K562 (cell line): ENCODE data around the gene GADL1. TPM values are rescaled to one million over a fixed set of nuclear protein-coding genes. Genes with fewer than 3 reads are reported as not detected.

Experiments used
- ATAC-seq: fragments of 200-7000 bp; cut with Tn5 transposase; 3 replicates; pipeline ENCODE4 v1.9.1; 2020; ENCODE audit warnings: moderate library complexity
- BruUV-seq: library from RNA; stranded (reverse); fragments of 400-500 nt; replicated peaks from 2 replicates; lab custom pipeline; 2021; lab: Mats Ljungman, UMichigan
- CTCF ChIA-PET: fragments of 300-600 bp; formaldehyde crosslinking; extraction: SDS; loops from one replicate; lab custom pipeline; 2021; ENCODE audit warnings: low intra/inter-chr PET ratio; lab: Yijun Ruan, JAX
- POLR2A ChIA-PET: fragments of 300-600, 350-650 bp; sonication (Branson Sonifier 250); formaldehyde crosslinking; extraction: SDS; loops from one replicate; lab custom pipeline; 2021; ENCODE audit warnings: antibody characterized with exemption, inconsistent platforms; lab: Yijun Ruan, JAX
- DNase-seq, 4 experiments: peaks; one replicate each; pipeline versions ENCODE4 v3.0.0 to v3.0.0-alpha.2; 2011 to 2018; ENCODE audit warnings: low spot score in 3 of 4, mixed read lengths in 3 of 4; ENCODE audit errors: extremely low read depth in 1 of 4
- FAIRE-seq: peaks from 2 replicates; lab custom pipeline; 2011; peaks lifted over from hg19 to GRCh38; lab: Jason Lieb, UNC
- H2AFZ ChIP-seq: 2 replicates; pipeline ENCODE4 v1.6.0; 2011; ENCODE audit warnings: low read depth, low read length, control low read depth, inconsistent platforms
- H3K27ac ChIP-seq: fragments of 200-600 bp; 3 replicates; pipeline ENCODE4 v1.8.0; 2011; ENCODE audit warnings: low read depth, mild to moderate bottlenecking, control low read depth, inconsistent platforms, low read length, moderate library complexity, mixed read lengths; ENCODE audit errors: extremely low read depth
- H3K27me3 ChIP-seq, 2 experiments: fragments of 300-600 bp in 1 of 2; 2 replicates in 1 of 2; 3 replicates in 1 of 2; pipeline versions ENCODE4 v1.6.0 to v1.8.0; 2011; ENCODE audit warnings: inconsistent platforms in 2 of 2, low read length in 2 of 2, mild to moderate bottlenecking in 1 of 2, mixed read lengths in 1 of 2, moderate library complexity in 1 of 2; ENCODE audit not compliant: control insufficient read depth in 2 of 2, insufficient read depth in 2 of 2
- H3K36me3 ChIP-seq: fragments of 300-600 bp; 3 replicates; pipeline ENCODE4 v1.8.0; 2011; ENCODE audit warnings: mild to moderate bottlenecking, low read length, inconsistent platforms; ENCODE audit not compliant: control insufficient read depth, insufficient read depth
- H3K4me1 ChIP-seq, 2 experiments: fragments of 200-600 bp in 1 of 2; replicated peaks in 1 of 2; 2 replicates in 1 of 2; 3 replicates in 1 of 2; pipeline versions ENCODE4 v1.5.1 to v1.8.0; 2011; ENCODE audit warnings: inconsistent platforms in 2 of 2, low read length in 2 of 2, mild to moderate bottlenecking in 1 of 2, mixed read lengths in 1 of 2, moderate library complexity in 1 of 2; ENCODE audit not compliant: control insufficient read depth in 2 of 2, insufficient read depth in 2 of 2
- H3K4me2 ChIP-seq: 2 replicates; pipeline ENCODE4 v1.6.1; 2011; ENCODE audit warnings: low read length, control low read depth, inconsistent platforms, mixed read lengths; ENCODE audit not compliant: insufficient read depth
- H3K4me3 ChIP-seq: fragments of 200-600 bp; sonication (generic), shearing (Covaris generic); 2 replicates; pipeline ENCODE4 v1.5.1; 2016; ENCODE audit warnings: control low read depth, inconsistent platforms
- H3K79me2 ChIP-seq: fragments of 200-600 bp; 3 replicates; pipeline ENCODE4 v1.8.0; 2011; ENCODE audit warnings: low read length, inconsistent platforms; ENCODE audit not compliant: control insufficient read depth, insufficient read depth
- H3K9ac ChIP-seq, 2 experiments: 2 replicates each; pipeline versions ENCODE4 v1.6.0 to v1.6.1; 2011; ENCODE audit warnings: low read depth in 2 of 2, low read length in 2 of 2, control low read depth in 1 of 2, inconsistent platforms in 1 of 2, mild to moderate bottlenecking in 1 of 2, mixed read lengths in 1 of 2; ENCODE audit not compliant: insufficient read depth in 1 of 2
- H3K9me1 ChIP-seq: one replicate; pipeline ENCODE4 v1.6.0; 2011; ENCODE audit warnings: inconsistent platforms, mild to moderate bottlenecking, low read length, moderate library complexity; ENCODE audit not compliant: control insufficient read depth, insufficient read depth
- H3K9me3 ChIP-seq: replicated peaks from 2 replicates; pipeline ENCODE4 v1.5.1; 2011; ENCODE audit warnings: low read depth, low read length, inconsistent platforms; ENCODE audit not compliant: control insufficient read depth, insufficient read depth
- H4K20me1 ChIP-seq: replicated peaks from 2 replicates; pipeline ENCODE4 v1.6.1; 2011; ENCODE audit warnings: low read length, inconsistent platforms, mixed read lengths; ENCODE audit not compliant: control insufficient read depth, insufficient read depth
- BDP1 ChIP-seq: IDR thresholded peaks from 3 replicates; pipeline ENCODE4 v1.6.1; 2011; ENCODE audit not compliant: insufficient read length, insufficient read depth
- CTCFL ChIP-seq: IDR thresholded peaks from 2 replicates; pipeline ENCODE4 v1.6.1; 2011; ENCODE audit warnings: borderline replicate concordance, low read depth, mild to moderate bottlenecking, moderate library complexity, low read length; ENCODE audit not compliant: insufficient read depth, poor library complexity, severe bottlenecking
- EP300 ChIP-seq: IDR thresholded peaks from 2 replicates; pipeline ENCODE4 v1.6.1; 2012; ENCODE audit warnings: low read length, improper control_type of control experiment
- GTF3C2 ChIP-seq: IDR thresholded peaks from 3 replicates; pipeline ENCODE4 v1.6.1; 2011; ENCODE audit warnings: borderline replicate concordance, mild to moderate bottlenecking, moderate library complexity; ENCODE audit not compliant: insufficient read length; ENCODE audit errors: extremely low read depth
- HNRNPH1 ChIP-seq: fragments of 200-400 bp; formaldehyde crosslinking; optimal IDR thresholded peaks from 2 replicates; pipeline ENCODE3; 2017; ENCODE audit warnings: low read depth, mild to moderate bottlenecking, low read length, moderate library complexity
- KLF16 ChIP-seq: IDR thresholded peaks from 2 replicates; pipeline ENCODE4 v1.6.1; 2016; ENCODE audit warnings: antibody characterized with exemption
- MYC ChIP-seq, 2 experiments: fragments of 250-450 bp in 1 of 2; sonication (Bioruptor Pico) in 1 of 2; IDR thresholded peaks; 2 replicates each; pipeline versions ENCODE4 v1.5.1 to v1.6.1; 2012 to 2021; ENCODE audit warnings: low read depth in 2 of 2, borderline replicate concordance in 1 of 2, improper control_type of control experiment in 1 of 2, low read length in 1 of 2, mild to moderate bottlenecking in 1 of 2, moderate library complexity in 1 of 2
- STAG1 ChIP-seq: sonication (generic); formaldehyde crosslinking; IDR thresholded peaks from 2 replicates; pipeline ENCODE4 v1.5.0; 2020; ENCODE audit warnings: missing genetic modification reagents, borderline replicate concordance
- WGBS: fragments of 100-300 bp; shearing (Covaris generic); methylation state at CpG from one replicate; pipeline ENCODE4 v1.1.6; 2016; ENCODE audit warnings: low coverage, mixed read lengths; ENCODE audit not compliant: insufficient coverage; ENCODE audit errors: missing lambda C conversion rate; 5-methylcytosine and 5-hydroxymethylcytosine counted together
- in situ Hi-C: fragments of 300-500 bp; cut with MboI; formaldehyde crosslinking; loops from 4 replicates; pipeline ENCODE4 v1.15.0; 2018; ENCODE audit warnings: inconsistent platforms, mixed read lengths
- intact Hi-C: fragments of 100-400 bp; cut with micrococcal nuclease; formaldehyde crosslinking; loops from 2 replicates; pipeline ENCODE4 v1.14.2; 2022
- polyA plus RNA-seq, 8 experiments: library from polyadenylated mRNA; depleted of rRNA in 4 of 8; stranded (reverse) in 5 of 8; unstranded in 3 of 8; fragments of >200 nt; fragmentation: Nextera tagmentation in 2 of 8; fragmentation: Illumina TruSeq in 1 of 8; extraction: Ambion mirVana in 2 of 8; extraction: Trizol in 1 of 8; gene quantifications; 2 replicates each; pipeline versions ENCODE4 v1.2.1 to v1.2.3, GENCODE V29; 2011 to 2014; ENCODE audit warnings: inconsistent platforms in 1 of 8, missing spikeins in 1 of 8
- total RNA-seq, 7 experiments: library from RNA; depleted of rRNA in 6 of 7; stranded (reverse); fragments of >200 nt in 6 of 7; fragmentation: Illumina TruSeq in 2 of 7; extraction: Trizol in 2 of 7; gene quantifications; 2 replicates each; pipeline versions ENCODE4 v1.2.1 to v1.2.3, GENCODE V29; 2011 to 2021; ENCODE audit warnings: low replicate concordance in 1 of 7
- TF ChIP-seq, protein P1 (sequence below): sonication (generic); formaldehyde crosslinking; IDR thresholded peaks from 2 replicates; pipeline ENCODE4 v1.8.1; 2023; ENCODE audit warnings: mild to moderate bottlenecking, missing genetic modification reagents

Gene GADL1
- total and polyA plus RNA-seq, 9 of the 15 experiments (the other 6 are each of a cell fraction or from before 2014, with no cell fraction given), result 0.07 TPM; not detected in 8

DNA sequence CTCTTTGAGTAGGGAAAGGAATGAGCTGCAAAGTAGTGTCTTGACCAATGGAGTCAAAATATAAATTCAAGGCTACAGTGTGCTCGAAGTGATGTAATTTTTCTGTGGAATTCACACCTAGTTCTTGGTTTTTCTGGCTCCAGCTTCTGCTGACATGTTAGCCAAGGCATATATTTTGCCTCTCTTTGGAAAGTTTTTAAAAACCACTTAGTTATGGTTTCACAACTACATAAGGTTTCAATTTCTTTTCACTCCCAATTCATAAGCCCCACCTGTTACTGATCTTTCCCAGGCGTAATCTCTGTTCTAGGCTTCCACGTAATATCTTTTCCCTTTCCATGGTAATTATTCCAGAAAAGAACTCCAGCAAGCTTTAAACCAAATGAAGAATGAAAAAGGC is 46.9 kb downstream of the GADL1 start (continued):
- TF ChIP-seq, protein P1, sequence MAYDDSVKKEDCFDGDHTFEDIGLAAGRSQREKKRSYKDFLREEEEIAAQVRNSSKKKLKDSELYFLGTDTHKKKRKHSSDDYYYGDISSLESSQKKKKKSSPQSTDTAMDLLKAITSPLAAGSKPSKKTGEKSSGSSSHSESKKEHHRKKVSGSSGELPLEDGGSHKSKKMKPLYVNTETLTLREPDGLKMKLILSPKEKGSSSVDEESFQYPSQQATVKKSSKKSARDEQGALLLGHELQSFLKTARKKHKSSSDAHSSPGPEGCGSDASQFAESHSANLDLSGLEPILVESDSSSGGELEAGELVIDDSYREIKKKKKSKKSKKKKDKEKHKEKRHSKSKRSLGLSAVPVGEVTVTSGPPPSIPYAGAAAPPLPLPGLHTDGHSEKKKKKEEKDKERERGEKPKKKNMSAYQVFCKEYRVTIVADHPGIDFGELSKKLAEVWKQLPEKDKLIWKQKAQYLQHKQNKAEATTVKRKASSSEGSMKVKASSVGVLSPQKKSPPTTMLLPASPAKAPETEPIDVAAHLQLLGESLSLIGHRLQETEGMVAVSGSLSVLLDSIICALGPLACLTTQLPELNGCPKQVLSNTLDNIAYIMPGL (CRISPR knock-in tag), result no peak
- no peak for TF ChIP-seq KLF16
- TF ChIP-seq, all 486 proteins: peak for 0

- no peaks in the 10 kb centered on the region for H3K9me1 ChIP-seq
- WGBS, result 4% methylated on average over 2 of the region's 2 CpGs
Measured at GRCh38 chr3:30845606-30846005, 48.9 kb downstream of the GADL1 start.

More at GRCh38 chr3:30845606-30846005, 48.9 kb downstream of the GADL1 start:
- in situ Hi-C loops (no loop called here), intact Hi-C loops (no loop called here)
- no TSS peak for BruUV-seq
- ChIA-PET POLR2A (interaction anchor here (0.7 to 1.0 kb wide), 2 partner anchors 96 to 1709 kb away, joined by 3 to 4 read pairs; no protein-coding TSS in a partner anchor), CTCF (no interaction called here)
- no peak overlapping the region for H3K4me2 ChIP-seq
- no peaks in the 10 kb centered on the region for H4K20me1 ChIP-seq
- H3K79me2 ChIP-seq, result no peaks in the 10 kb centered on the region
- H3K4me3 ChIP-seq, result no peak overlapping the region
- H3K9me3 ChIP-seq, result 0 out of 2 replicates have a peak, but pooled peaks cover 2% of the 10 kb centered on the region
- H2AFZ ChIP-seq, result no peak overlapping the region
- H3K4me1 ChIP-seq, result no peaks in the 10 kb centered on the region
- TF ChIP-seq GTF3C2, result no peak
- TF ChIP-seq MYC (IDR thresholded peaks at IDR 0.05; ENCODE audit: low read depth, low read length), result no peak
- no peak for TF ChIP-seq MYC (CRISPR knock-in tag; IDR thresholded peaks at IDR 0.05; ENCODE audit: borderline replicate concordance, low read depth)
- no peak for TF ChIP-seq CTCFL
- no peak for TF ChIP-seq BDP1
- no peak for TF ChIP-seq HNRNPH1
- TF ChIP-seq EP300, result no peak
- TF ChIP-seq STAG1, result no peak
- DNase-seq (no peak), ATAC-seq (no peak), FAIRE-seq (no peak)
- no peaks in the 10 kb centered on the region for H3K36me3 ChIP-seq
- no peak overlapping the region for H3K27ac ChIP-seq
- no peak overlapping the region for H3K9ac ChIP-seq
- H3K27me3 ChIP-seq, result no peaks in the 10 kb centered on the region
